Measurements from ENCODE around the gene SCNN1G. TPM values are rescaled to one million over a fixed set of nuclear protein-coding genes. Genes with fewer than 3 reads are reported as not detected.

The SCNN1G gene
- total RNA-seq, 2 experiments from 2014 or later = not detected

DNA sequence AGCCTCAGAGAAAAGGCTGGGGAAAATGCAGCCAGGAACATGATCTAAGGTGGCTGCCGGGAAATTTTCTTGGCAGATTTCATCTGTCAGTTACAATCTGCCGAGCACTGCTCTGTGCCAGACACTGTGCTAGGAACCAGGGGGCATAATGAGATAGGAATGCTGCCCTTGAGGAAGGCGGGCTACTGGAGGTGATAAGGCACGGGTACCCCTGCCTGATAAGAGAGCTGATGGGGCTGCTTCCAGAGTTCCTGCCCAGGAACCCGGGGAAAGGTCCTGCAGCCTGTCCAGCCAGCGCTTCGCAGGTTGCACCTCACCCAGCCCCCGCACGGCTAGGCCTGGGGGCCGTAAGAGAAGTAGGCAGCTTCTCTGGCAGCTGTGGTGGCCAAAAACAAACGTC is 3.1 kb downstream of the SCNN1G start:
- Mint-ChIP-seq H3K4me3 (no peak overlapping the region), H3K27ac (no peak overlapping the region), H3K27me3 (ENCODE audit: low read depth) (peaks cover 32% of the 10 kb centered on the region), H3K4me1 (ENCODE audit: low read depth) (peaks cover 9% of the 10 kb centered on the region), H3K36me3 (ENCODE audit: low read depth) (no peaks in the 10 kb centered on the region), H3K9me3 (ENCODE audit: insufficient read depth) (no peaks in the 10 kb centered on the region)
- ATAC-seq (no peak), DNase-seq (no peak)
- CTCF ChIA-PET = no interaction called here
- POLR2A ChIA-PET = no interaction called here

DNA sequence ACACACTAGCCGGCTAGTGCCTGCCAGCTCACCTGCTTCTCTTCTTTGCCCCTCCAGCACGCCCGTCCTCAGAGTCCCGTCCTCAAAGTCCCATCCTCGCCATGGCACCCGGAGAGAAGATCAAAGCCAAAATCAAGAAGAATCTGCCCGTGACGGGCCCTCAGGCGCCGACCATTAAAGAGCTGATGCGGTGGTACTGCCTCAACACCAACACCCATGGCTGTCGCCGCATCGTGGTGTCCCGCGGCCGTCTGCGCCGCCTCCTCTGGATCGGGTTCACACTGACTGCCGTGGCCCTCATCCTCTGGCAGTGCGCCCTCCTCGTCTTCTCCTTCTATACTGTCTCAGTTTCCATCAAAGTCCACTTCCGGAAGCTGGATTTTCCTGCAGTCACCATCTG is 3.6 kb downstream of the SCNN1G start:
- ChIA-PET POLR2A (no interaction called here), CTCF (no interaction called here)
- ATAC-seq (no peak), DNase-seq (no peak)
- H3K4me1 Mint-ChIP-seq (ENCODE audit: low read depth) = peaks cover 9% of the 10 kb centered on the region
- H3K4me3 Mint-ChIP-seq = no peak overlapping the region
- no peaks in the 10 kb centered on the region for H3K36me3 Mint-ChIP-seq (ENCODE audit: low read depth)
- H3K9me3 Mint-ChIP-seq (ENCODE audit: insufficient read depth) = no peaks in the 10 kb centered on the region
- peaks cover 29% of the 10 kb centered on the region for H3K27me3 Mint-ChIP-seq (ENCODE audit: low read depth)
- H3K27ac Mint-ChIP-seq = no peak overlapping the region

- Mint-ChIP-seq H3K9me3 (ENCODE audit: insufficient read depth) (no peaks in the 10 kb centered on the region), H3K36me3 (ENCODE audit: low read depth) (no peaks in the 10 kb centered on the region), H3K27me3 (ENCODE audit: low read depth) (peaks cover 27% of the 10 kb centered on the region), H3K27ac (no peak overlapping the region), H3K4me1 (ENCODE audit: low read depth) (no peaks in the 10 kb centered on the region), H3K4me3 (no peak overlapping the region)
- ATAC-seq (no peak), DNase-seq (no peak)
- ChIA-PET CTCF (no interaction called here), POLR2A (no interaction called here)
Observed at GRCh38 chr16:23187341-23187740, 4.8 kb downstream of the SCNN1G start.

DNA sequence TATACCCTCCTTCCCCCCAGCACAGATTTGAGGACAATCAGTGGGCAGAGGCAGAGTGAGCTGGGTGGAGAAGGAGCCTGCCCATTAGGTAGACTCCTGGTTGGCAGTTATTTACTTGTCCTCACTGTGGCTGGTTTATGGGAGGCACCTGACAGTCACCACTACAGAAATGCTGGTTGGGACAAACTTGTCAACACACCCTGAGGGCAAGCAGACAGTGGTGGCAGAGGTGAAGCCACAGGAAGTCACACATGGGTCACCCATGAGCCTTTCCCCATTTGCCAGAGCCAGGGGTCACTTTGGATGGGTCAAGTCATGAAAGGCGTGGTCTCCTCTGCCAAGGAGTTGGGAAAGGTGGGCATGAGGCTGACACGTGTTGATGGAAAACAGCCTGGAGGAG is 6.4 kb downstream of the SCNN1G start:
- no peaks in the 10 kb centered on the region for H3K4me1 Mint-ChIP-seq (ENCODE audit: low read depth)
- peaks cover 22% of the 10 kb centered on the region for H3K27me3 Mint-ChIP-seq (ENCODE audit: low read depth)
- no peaks in the 10 kb centered on the region for H3K36me3 Mint-ChIP-seq (ENCODE audit: low read depth)
- H3K4me3 Mint-ChIP-seq = no peak overlapping the region
- no peaks in the 10 kb centered on the region for H3K9me3 Mint-ChIP-seq (ENCODE audit: insufficient read depth)
- DNase-seq = no peak
- no peak overlapping the region for H3K27ac Mint-ChIP-seq
- POLR2A ChIA-PET = no interaction called here
- CTCF ChIA-PET = no interaction called here
- ATAC-seq = no peak

GRCh38 chr16:23194497-23195221 is 12.1 kb downstream of the SCNN1G start:
- CTCF ChIA-PET = no interaction called here
- ATAC-seq (no peak), DNase-seq (no peak)
- no peak overlapping the region for H3K27ac Mint-ChIP-seq
- H3K9me3 Mint-ChIP-seq (ENCODE audit: insufficient read depth) = no peaks in the 10 kb centered on the region
- no peak overlapping the region for H3K4me3 Mint-ChIP-seq
- H3K27me3 Mint-ChIP-seq (ENCODE audit: low read depth) = peaks cover 20% of the 10 kb centered on the region
- no peaks in the 10 kb centered on the region for H3K4me1 Mint-ChIP-seq (ENCODE audit: low read depth)
- H3K36me3 Mint-ChIP-seq (ENCODE audit: low read depth) = no peaks in the 10 kb centered on the region
- POLR2A ChIA-PET = no interaction called here

GRCh38 chr16:23195366-23195978 is 12.9 kb downstream of the SCNN1G start:
- ATAC-seq = no peak
- Mint-ChIP-seq H3K36me3 (ENCODE audit: low read depth) (no peaks in the 10 kb centered on the region), H3K27ac (no peak overlapping the region), H3K4me1 (ENCODE audit: low read depth) (no peaks in the 10 kb centered on the region), H3K4me3 (no peak overlapping the region), H3K9me3 (ENCODE audit: insufficient read depth) (no peaks in the 10 kb centered on the region), H3K27me3 (ENCODE audit: low read depth) (peaks cover 24% of the 10 kb centered on the region)
- ChIA-PET CTCF (no interaction called here), POLR2A (no interaction called here)
- DNase-seq = no peak

- Mint-ChIP-seq H3K27me3 (ENCODE audit: low read depth) (peaks cover 29% of the 10 kb centered on the region), H3K27ac (no peak overlapping the region), H3K9me3 (ENCODE audit: insufficient read depth) (no peaks in the 10 kb centered on the region), H3K36me3 (ENCODE audit: low read depth) (no peaks in the 10 kb centered on the region), H3K4me3 (no peak overlapping the region), H3K4me1 (ENCODE audit: low read depth) (no peaks in the 10 kb centered on the region)
- POLR2A ChIA-PET = no interaction called here
- ATAC-seq = no peak
- CTCF ChIA-PET = no interaction called here
- no peak for DNase-seq
Observed at GRCh38 chr16:23196539-23196938, 14.0 kb downstream of the SCNN1G start.

- POLR2A ChIA-PET = no interaction called here
- no peak overlapping the region for H3K27ac Mint-ChIP-seq
- no peaks in the 10 kb centered on the region for H3K4me1 Mint-ChIP-seq (ENCODE audit: low read depth)
- no peaks in the 10 kb centered on the region for H3K36me3 Mint-ChIP-seq (ENCODE audit: low read depth)
- no peak for ATAC-seq
- peaks cover 15% of the 10 kb centered on the region for H3K27me3 Mint-ChIP-seq (ENCODE audit: low read depth)
- no peaks in the 10 kb centered on the region for H3K9me3 Mint-ChIP-seq (ENCODE audit: insufficient read depth)
- CTCF ChIA-PET = no interaction called here
- no peak overlapping the region for H3K4me3 Mint-ChIP-seq
- DNase-seq = no peak
Observed at GRCh38 chr16:23202166-23202565, 19.6 kb downstream of the SCNN1G start.

DNA sequence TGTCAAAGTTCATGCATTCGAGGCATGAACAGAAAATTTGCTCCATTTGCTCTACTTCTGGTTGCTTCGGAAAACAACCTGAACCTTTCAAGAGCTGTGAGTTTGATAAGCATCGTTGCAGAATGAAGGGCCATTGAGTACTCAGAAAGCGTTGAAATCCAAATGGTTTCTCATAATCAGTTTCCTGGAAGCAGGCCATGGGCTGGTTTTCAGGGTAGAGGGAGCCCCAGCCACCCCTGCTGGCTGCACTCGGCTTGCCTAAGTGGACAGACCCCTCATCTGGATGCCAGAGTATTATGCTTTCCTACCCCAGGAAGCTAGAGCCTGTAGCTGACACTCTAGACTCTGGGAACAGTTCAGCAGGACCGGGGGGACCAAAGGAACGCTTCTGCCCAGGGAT is 24.4 kb downstream of the SCNN1G start:
- peaks cover 12% of the 10 kb centered on the region for H3K27me3 Mint-ChIP-seq (ENCODE audit: low read depth)
- no peaks in the 10 kb centered on the region for H3K4me1 Mint-ChIP-seq (ENCODE audit: low read depth)
- ATAC-seq = no peak
- DNase-seq = no peak
- POLR2A ChIA-PET = no interaction called here
- H3K9me3 Mint-ChIP-seq (ENCODE audit: insufficient read depth) = no peaks in the 10 kb centered on the region
- CTCF ChIA-PET = interaction anchor here (1.0 kb wide), 1 partner anchor 228 kb away, joined by 5 read pairs; no protein-coding TSS in a partner anchor
- H3K36me3 Mint-ChIP-seq (ENCODE audit: low read depth) = no peaks in the 10 kb centered on the region
- no peak overlapping the region for H3K27ac Mint-ChIP-seq
- no peak overlapping the region for H3K4me3 Mint-ChIP-seq

GRCh38 chr16:23207485-23207884 is 24.9 kb downstream of the SCNN1G start:
- no peak overlapping the region for H3K27ac Mint-ChIP-seq
- POLR2A ChIA-PET = no interaction called here

DNA sequence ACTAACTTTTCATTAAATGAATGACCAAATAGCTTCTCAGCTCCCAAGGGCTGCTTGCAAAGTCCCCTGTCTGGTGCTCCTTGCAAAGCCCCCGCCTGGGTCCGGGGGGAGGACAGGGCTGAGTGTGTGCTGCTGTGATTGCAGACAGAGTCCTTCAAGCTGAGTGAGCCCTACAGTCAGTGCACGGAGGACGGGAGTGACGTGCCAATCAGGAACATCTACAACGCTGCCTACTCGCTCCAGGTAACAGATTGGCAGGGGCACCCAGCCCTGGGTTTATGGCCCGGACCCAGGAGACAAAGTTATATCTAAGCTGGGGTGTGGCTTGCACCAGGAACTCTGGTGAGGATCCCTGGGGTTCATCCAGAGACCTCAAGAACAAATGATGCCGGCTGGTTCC is 27.1 kb downstream of the SCNN1G start:
- Mint-ChIP-seq H3K27me3 (ENCODE audit: low read depth) (peaks cover 12% of the 10 kb centered on the region), H3K27ac (no peak overlapping the region), H3K36me3 (ENCODE audit: low read depth) (no peaks in the 10 kb centered on the region), H3K4me1 (ENCODE audit: low read depth) (no peaks in the 10 kb centered on the region), H3K4me3 (no peak overlapping the region), H3K9me3 (ENCODE audit: insufficient read depth) (no peaks in the 10 kb centered on the region)
- ChIA-PET POLR2A (no interaction called here), CTCF (no interaction called here)
- no peak for DNase-seq
- ATAC-seq = no peak

More at GRCh38 chr16:23207485-23207884, 24.9 kb downstream of the SCNN1G start:
- ATAC-seq (no peak), DNase-seq (no peak)
- Mint-ChIP-seq H3K4me1 (ENCODE audit: low read depth) (no peaks in the 10 kb centered on the region), H3K27me3 (ENCODE audit: low read depth) (peaks cover 12% of the 10 kb centered on the region), H3K9me3 (ENCODE audit: insufficient read depth) (no peaks in the 10 kb centered on the region), H3K36me3 (ENCODE audit: low read depth) (no peaks in the 10 kb centered on the region), H3K4me3 (no peak overlapping the region)
- CTCF ChIA-PET = interaction anchor here (1.0 kb wide), 1 partner anchor 228 kb away, joined by 5 read pairs; no protein-coding TSS in a partner anchor

GRCh38 chr16:23213831-23214230 is 31.3 kb downstream of the SCNN1G start:
- ATAC-seq = no peak
- Mint-ChIP-seq H3K9me3 (ENCODE audit: insufficient read depth) (no peaks in the 10 kb centered on the region), H3K27ac (no peak overlapping the region), H3K27me3 (ENCODE audit: low read depth) (peaks cover 4% of the 10 kb centered on the region), H3K4me3 (no peak overlapping the region), H3K4me1 (ENCODE audit: low read depth) (no peaks in the 10 kb centered on the region), H3K36me3 (ENCODE audit: low read depth) (no peaks in the 10 kb centered on the region)
- ChIA-PET CTCF (no interaction called here), POLR2A (no interaction called here)
- no peak for DNase-seq

- ATAC-seq (no peak), DNase-seq (no peak)
- Mint-ChIP-seq H3K27me3 (ENCODE audit: low read depth) (no peaks in the 10 kb centered on the region), H3K27ac (no peak overlapping the region), H3K36me3 (ENCODE audit: low read depth) (no peaks in the 10 kb centered on the region), H3K4me1 (ENCODE audit: low read depth) (no peaks in the 10 kb centered on the region), H3K9me3 (ENCODE audit: insufficient read depth) (no peaks in the 10 kb centered on the region), H3K4me3 (no peak overlapping the region)
- ChIA-PET POLR2A (no interaction called here), CTCF (no interaction called here)
Observed at GRCh38 chr16:23214796-23215195, 32.3 kb downstream of the SCNN1G start.
